ENCODE results near the gene RETREG3. TPM values are rescaled to one million over a fixed set of nuclear protein-coding genes. Genes with fewer than 3 reads are reported as not detected.
A peak's percentile ranks its signal among the peaks of the same experiment; 100 is the strongest.

Gene RETREG3
- total and polyA plus RNA-seq, 2 donors (not counting 1 experiment from before 2014, with no cell fraction given): 44.1 to 108 TPM

- Mint-ChIP-seq H3K27ac (peak overlapping the region; percentile 80), H3K4me1 (peaks cover 37% of the 10 kb centered on the region), H3K4me3 (peak overlapping the region; percentile 93), H3K9me3 (ENCODE audit: insufficient read depth) (no peaks in the 10 kb centered on the region), H3K27me3 (no peaks in the 10 kb centered on the region)
- H3K9me3 ChIP-seq (ENCODE audit: control extremely low read depth in 1 of 3, control insufficient read depth in 2 of 3, insufficient read depth in 1 of 3, low read length in 2 of 3): no peaks in the 10 kb centered on the region
- ChIA-PET CTCF (interaction anchor here (0.7 to 2.7 kb wide), 11 partner anchors 9 to 248 kb away, joined by 3 to 16 read pairs (median 3); partner anchors contain the start of genes PSMC3IP, STAT3, STAT5A and TUBG1), POLR2A (interaction anchor here (0.9 to 1.7 kb wide), 6 partner anchors 12 to 148 kb away, joined by 3 to 9 read pairs (median 6); partner anchors contain the start of genes PSMC3IP and STAT3)
- WGBS (ENCODE audit: insufficient coverage): under 1% methylated on average over 57 of the region's 65 CpGs
- H4K20me1 ChIP-seq (ENCODE audit: control insufficient read depth, insufficient read depth, low read length, poor library complexity, severe bottlenecking): peaks cover 19% of the 10 kb centered on the region
- peak overlapping the region; percentile 16 to 50 for H3K27ac ChIP-seq (ENCODE audit: low read length in 2 of 2)
- peaks cover 0 to 15% of the 10 kb centered on the region in 2 experiments for H3K36me3 ChIP-seq (replicated peaks in 1 of 2; ENCODE audit: control extremely low read depth in 1 of 2, control insufficient read depth in 1 of 2, extremely low read depth in 1 of 2, insufficient read depth in 2 of 2, low read length in 1 of 2)
- intact Hi-C loops (cut with micrococcal nuclease): loop anchor here (1.0 to 5.0 kb wide), 7 partner anchors 12 to 634 kb away; partner anchors contain the start of genes MLX, NBR1, PLEKHH3 and PSMC3IP
- peak; percentile 66 for ATAC-seq (ENCODE audit: low read depth)
- peak overlapping the region; percentile 80 for H2AFZ ChIP-seq (ENCODE audit: insufficient read depth, low read depth, low read length, poor library complexity, severe bottlenecking)
- H3K4me2 ChIP-seq (replicated peaks; ENCODE audit: low read depth, low read length, poor library complexity, severe bottlenecking): peak overlapping the region; percentile 92
- H3K4me3 ChIP-seq (ENCODE audit: control extremely low read depth in 1 of 5, extremely low read depth in 1 of 5, insufficient read depth in 1 of 5, low read depth in 2 of 5, low read length in 4 of 5): peak overlapping the region; percentile 51 to 82 (median 66)
- H3K79me2 ChIP-seq (ENCODE audit: control insufficient read depth, insufficient read depth, low read length): peaks cover 27% of the 10 kb centered on the region
- H3K9ac ChIP-seq (ENCODE audit: low read length): peak overlapping the region; percentile 75
- H3K4me1 ChIP-seq (ENCODE audit: control insufficient read depth in 2 of 2, insufficient read depth in 2 of 2, low read length in 2 of 2): peaks cover 19 to 26% of the 10 kb centered on the region in 2 donors
- no peak for DNase-seq
- no peaks in the 10 kb centered on the region for H3K27me3 ChIP-seq (replicated peaks in 1 of 4; ENCODE audit: control extremely low read depth in 1 of 4, control insufficient read depth in 3 of 4, insufficient read depth in 4 of 4, low read length in 3 of 4)
- no peak for TF ChIP-seq CTCF (IDR thresholded peaks at IDR 0.05)
- TF ChIP-seq EZH2 (IDR thresholded peaks at IDR 0.05; ENCODE audit: borderline replicate concordance, insufficient read depth, low read depth, low read length, poor library complexity, severe bottlenecking): no peak
These were observed 72.6 kb downstream of the RETREG3 start for GRCh38 chr17:42536372-42537155.

Data from B cell (primary cell).